HepG2 (cell line): ENCODE results near the gene BABAM2. TPM values are rescaled to one million over a fixed set of nuclear protein-coding genes. Genes with fewer than 3 reads are reported as not detected.

ENCODE experiments used
- FOXO1 ChIP-seq: sonication (generic); formaldehyde crosslinking; IDR thresholded peaks from 2 replicates; pipeline ENCODE4 v1.4.0; 2020; ENCODE audit warnings: missing genetic modification reagents
- GMEB1 ChIP-seq: sonication (generic); formaldehyde crosslinking; IDR thresholded peaks from 2 replicates; pipeline ENCODE4 v1.5.1; 2020; ENCODE audit warnings: missing genetic modification reagents, mild to moderate bottlenecking, borderline replicate concordance
- KIAA2018 ChIP-seq: sonication (generic); formaldehyde crosslinking; IDR thresholded peaks from 2 replicates; pipeline ENCODE4 v1.5.0; 2020; ENCODE audit warnings: mild to moderate bottlenecking, missing genetic modification reagents, borderline replicate concordance
- NPAS2 ChIP-seq: sonication (generic); formaldehyde crosslinking; IDR thresholded peaks from 2 replicates; pipeline ENCODE4 v1.8.0; 2022; ENCODE audit warnings: mild to moderate bottlenecking, missing genetic modification reagents, borderline replicate concordance
- ZC3H13 ChIP-seq: sonication (generic); formaldehyde crosslinking; IDR thresholded peaks from 2 replicates; pipeline ENCODE4 v1.8.1; 2023; ENCODE audit warnings: mild to moderate bottlenecking, missing genetic modification reagents, moderate library complexity
- polyA plus RNA-seq, 8 experiments: library from polyadenylated mRNA; depleted of rRNA in 3 of 8; stranded (reverse) in 7 of 8; unstranded in 1 of 8; fragments of >200 nt; fragmentation: Illumina TruSeq in 4 of 8; extraction: Trizol in 4 of 8; gene quantifications; 2 replicates each; pipeline versions ENCODE4 v1.2.1 to v1.2.3, GENCODE V29; 2011 to 2016; ENCODE audit warnings: low read depth in 4 of 8, missing spikeins in 1 of 8, mixed read lengths in 1 of 8; ENCODE audit not compliant: insufficient read depth in 1 of 8
- total RNA-seq, 5 experiments: library from RNA; depleted of rRNA; stranded (reverse); fragments of >200 nt; fragmentation: Illumina TruSeq; extraction: Trizol; gene quantifications; 2 replicates each; pipeline ENCODE4 v1.2.3, GENCODE V29; 2016; ENCODE audit warnings: low read depth in 1 of 5

BABAM2 gene
- total and polyA plus RNA-seq, 2 of the 13 experiments (the other 11 are each of a cell fraction or from before 2014, with no cell fraction given) = 24.9 to 28.0 TPM

GRCh38 chr2:28137221-28137620, 246.7 kb downstream of the BABAM2 start (continued):
- TF ChIP-seq KIAA2018 (CRISPR knock-in tag) (no peak), FOXO1 (no peak), GMEB1 (CRISPR knock-in tag) (no peak), ZC3H13 (no peak), NPAS2 (CRISPR knock-in tag) (no peak)
